Hepatic stellate cell (primary cell): Measurements from ENCODE around the gene PARP4.
"Not testable (repeated sequence)": the region's sequence is repeated elsewhere in the genome, so short reads cannot be mapped to it uniquely, and the experiment has no call there.

ENCODE experiments used
- DNase-seq: peaks from one replicate; pipeline ENCODE4 v3.0.0; 2011; ENCODE audit warnings: low spot score

The PARP4 gene

GRCh38 chr13:24512197-24512907, at the start of gene PARP4:
Gene PARP4, minus strand, starts transcription at chr13:24512778. Its CDS starts 9,002 bp downstream, at chr13:24503776.
- peak; percentile 79 for DNase-seq

GRCh38 chr13:24560579-24561187, 48.1 kb upstream of the PARP4 start:
- DNase-seq: not testable (repeated sequence)

GRCh38 chr13:24559431-24560218, 47.0 kb upstream of the PARP4 start:
- not testable (repeated sequence) for DNase-seq

GRCh38 chr13:24557081-24557480, 44.5 kb upstream of the PARP4 start:
- DNase-seq: no peak

GRCh38 chr13:24553892-24554291, 41.3 kb upstream of the PARP4 start:
- DNase-seq: not testable (repeated sequence)

- DNase-seq: not testable (repeated sequence)
Observed at GRCh38 chr13:24541476-24542352, 29.1 kb upstream of the PARP4 start.

GRCh38 chr13:24541127-24541475, 28.5 kb upstream of the PARP4 start:
- DNase-seq: no peak

GRCh38 chr13:24540236-24541126, 27.9 kb upstream of the PARP4 start:
- DNase-seq: no peak

- no peak for DNase-seq
Observed at GRCh38 chr13:24539500-24540165, 27.1 kb upstream of the PARP4 start.

- no peak for DNase-seq
Observed at GRCh38 chr13:24529478-24529877, 16.9 kb upstream of the PARP4 start.

GRCh38 chr13:24528816-24529398, 16.3 kb upstream of the PARP4 start:
- DNase-seq: no peak

- DNase-seq: no peak
Observed at GRCh38 chr13:24527266-24527775, 14.7 kb upstream of the PARP4 start.

- no peak for DNase-seq
Observed at GRCh38 chr13:24520733-24521132, 8.2 kb upstream of the PARP4 start.

GRCh38 chr13:24516919-24517318, 4.3 kb upstream of the PARP4 start:
- no peak for DNase-seq

- DNase-seq: no peak
Observed at GRCh38 chr13:24512908-24513213, 283 bp upstream of the PARP4 start.

GRCh38 chr13:24511816-24512196, 772 bp downstream of the PARP4 start:
- no peak for DNase-seq

GRCh38 chr13:24511019-24511815, 1.4 kb downstream of the PARP4 start:
- peak; percentile 78 for DNase-seq

GRCh38 chr13:24506698-24507335, 5.8 kb downstream of the PARP4 start:
- no peak for DNase-seq

- not testable (repeated sequence) for DNase-seq
Observed at GRCh38 chr13:24506283-24506682, 6.3 kb downstream of the PARP4 start.
